Trophoblast cell (in vitro differentiated cells and primary cell): Measurements from ENCODE around the gene LPIN1.

Source experiments
- DNase-seq, 2 donors: peaks; one replicate each; pipeline ENCODE4 v3.0.0-alpha.2; 2016
- H2AFZ ChIP-seq: 2 replicates; pipeline ENCODE4 v1.6.1; 2013; ENCODE audit warnings: low read length, moderate library complexity, mild to moderate bottlenecking; ENCODE audit not compliant: insufficient read depth, poor library complexity
- H2AK5ac ChIP-seq: 2 replicates; pipeline ENCODE4 v1.6.1; 2013; ENCODE audit warnings: mild to moderate bottlenecking, low read length
- H2BK120ac ChIP-seq: 2 replicates; pipeline ENCODE4 v1.6.1; 2013; ENCODE audit warnings: low read length, mild to moderate bottlenecking, moderate library complexity; ENCODE audit not compliant: insufficient read depth, poor library complexity
- H2BK12ac ChIP-seq: 2 replicates; pipeline ENCODE4 v1.6.1; 2013; ENCODE audit warnings: mild to moderate bottlenecking, low read length, moderate library complexity
- H2BK5ac ChIP-seq: 2 replicates; pipeline ENCODE4 v1.6.1; 2013; ENCODE audit warnings: low read length, low read depth, moderate library complexity, mild to moderate bottlenecking; ENCODE audit not compliant: poor library complexity
- H3K14ac ChIP-seq: 2 replicates; pipeline ENCODE4 v1.6.1; 2013; ENCODE audit warnings: mild to moderate bottlenecking, low read length
- H3K18ac ChIP-seq: 2 replicates; pipeline ENCODE4 v1.6.1; 2013; ENCODE audit warnings: mild to moderate bottlenecking, low read length
- H3K23ac ChIP-seq: 2 replicates; pipeline ENCODE4 v1.6.1; 2013; ENCODE audit warnings: low read length
- H3K27ac ChIP-seq: 2 replicates; pipeline ENCODE4 v1.5.1; 2013; ENCODE audit warnings: low read depth, mild to moderate bottlenecking, inconsistent platforms, low read length, moderate library complexity
- H3K27me3 ChIP-seq: 2 replicates; pipeline ENCODE4 v1.6.1; 2013; ENCODE audit warnings: inconsistent platforms, mild to moderate bottlenecking, low read length, moderate library complexity; ENCODE audit not compliant: insufficient read depth
- H3K36me3 ChIP-seq, 2 experiments: 1 replicate in 1 of 2; 2 replicates in 1 of 2; pipeline ENCODE4 v1.6.1; 2013; ENCODE audit warnings: low read length in 2 of 2, mild to moderate bottlenecking in 2 of 2, moderate library complexity in 1 of 2; ENCODE audit not compliant: insufficient read depth in 2 of 2, control insufficient read depth in 1 of 2
- H3K4ac ChIP-seq: 2 replicates; pipeline ENCODE4 v1.6.1; 2013; ENCODE audit warnings: low read depth, mild to moderate bottlenecking, low read length, moderate library complexity
- H3K4me1 ChIP-seq, 2 experiments: 1 replicate in 1 of 2; 2 replicates in 1 of 2; pipeline ENCODE4 v1.6.1; 2013; ENCODE audit warnings: low read length in 2 of 2, mild to moderate bottlenecking in 2 of 2, moderate library complexity in 1 of 2; ENCODE audit not compliant: insufficient read depth in 2 of 2, control insufficient read depth in 1 of 2
- H3K4me2 ChIP-seq: 2 replicates; pipeline ENCODE4 v1.6.1; 2013; ENCODE audit warnings: inconsistent platforms, mild to moderate bottlenecking, low read length, moderate library complexity
- H3K4me3 ChIP-seq: 2 replicates; pipeline ENCODE4 v1.5.1; 2013; ENCODE audit warnings: mild to moderate bottlenecking, low read depth, low read length, inconsistent platforms
- H3K79me1 ChIP-seq: one replicate; pipeline ENCODE4 v1.6.1; 2013; ENCODE audit warnings: low read length
- H3K79me2 ChIP-seq: 2 replicates; pipeline ENCODE4 v1.6.1; 2013; ENCODE audit warnings: low read length, mild to moderate bottlenecking; ENCODE audit not compliant: control insufficient read depth, insufficient read depth, poor library complexity
- H3K9ac ChIP-seq: 2 replicates; pipeline ENCODE4 v1.6.1; 2013; ENCODE audit warnings: mild to moderate bottlenecking, low read length
- H3K9me3 ChIP-seq: 2 replicates; pipeline ENCODE4 v1.6.1; 2013; ENCODE audit warnings: low read depth, mild to moderate bottlenecking, control low read depth, inconsistent platforms, low read length; ENCODE audit not compliant: insufficient read depth
- H4K12ac ChIP-seq: 2 replicates; pipeline ENCODE4 v1.6.1; 2013; ENCODE audit warnings: low read depth, mild to moderate bottlenecking, low read length, moderate library complexity
- H4K8ac ChIP-seq: 2 replicates; pipeline ENCODE4 v1.6.1; 2013; ENCODE audit warnings: low read depth, mild to moderate bottlenecking, low read length, moderate library complexity
- H4K91ac ChIP-seq: one replicate; pipeline ENCODE4 v1.6.1; 2013; ENCODE audit warnings: low read depth, mild to moderate bottlenecking, low read length, moderate library complexity
- WGBS: extraction: QIAGEN DNeasy Blood & Tissue Kit; methylation state at CpG from one replicate; pipeline ENCODE4 v1.1.7; 2013; ENCODE audit warnings: missing lambda C conversion rate; ENCODE audit not compliant: insufficient read length, insufficient coverage; ENCODE audit errors: extremely low coverage; 5-methylcytosine and 5-hydroxymethylcytosine counted together

LPIN1 gene

GRCh38 chr2:11708106-11708505 lies 38.3 kb upstream of the LPIN1 start:
- no peak overlapping the region for H3K23ac ChIP-seq
- H4K91ac ChIP-seq, result no peak overlapping the region
- H3K4ac ChIP-seq, result no peak overlapping the region
- H3K9ac ChIP-seq, result no peak overlapping the region
- H3K18ac ChIP-seq, result no peak overlapping the region
- H2BK12ac ChIP-seq, result no peak overlapping the region
- H3K27me3 ChIP-seq, result no peaks in the 10 kb centered on the region
- H3K14ac ChIP-seq, result no peak overlapping the region
- H3K4me3 ChIP-seq, result no peak overlapping the region
- no peak for DNase-seq
- H4K8ac ChIP-seq, result no peak overlapping the region
- H3K4me2 ChIP-seq, result no peak overlapping the region
- H3K36me3 ChIP-seq, result no peaks in the 10 kb centered on the region
- no CpG with 5 or more reads among the region's 3 CpGs for WGBS
- no peaks in the 10 kb centered on the region for H3K9me3 ChIP-seq
- no peak overlapping the region for H2BK120ac ChIP-seq
- H3K79me1 ChIP-seq, result no peaks in the 10 kb centered on the region
- no peak overlapping the region for H3K27ac ChIP-seq
- H3K4me1 ChIP-seq, result no peaks in the 10 kb centered on the region
- H2AK5ac ChIP-seq, result no peak overlapping the region
- H4K12ac ChIP-seq, result no peak overlapping the region
- H2AFZ ChIP-seq, result no peak overlapping the region
- H3K79me2 ChIP-seq, result no peaks in the 10 kb centered on the region
- H2BK5ac ChIP-seq, result no peak overlapping the region

- no peaks in the 10 kb centered on the region for H3K27me3 ChIP-seq
- no peak overlapping the region for H3K4me2 ChIP-seq
- no peak overlapping the region for H4K8ac ChIP-seq
- H3K4me1 ChIP-seq, result no peaks in the 10 kb centered on the region
- no peaks in the 10 kb centered on the region for H3K36me3 ChIP-seq
- H3K18ac ChIP-seq, result no peak overlapping the region
- no peaks in the 10 kb centered on the region for H3K79me1 ChIP-seq
- no peak overlapping the region for H2AK5ac ChIP-seq
- no peak overlapping the region for H4K91ac ChIP-seq
- no peak overlapping the region for H2BK120ac ChIP-seq
- no peak overlapping the region for H3K9ac ChIP-seq
- no peak overlapping the region for H2BK12ac ChIP-seq
- H3K9me3 ChIP-seq, result no peaks in the 10 kb centered on the region
- H4K12ac ChIP-seq, result no peak overlapping the region
- no peak overlapping the region for H3K14ac ChIP-seq
- no peak overlapping the region for H3K4ac ChIP-seq
- WGBS, result no CpG with 5 or more reads among the region's 8 CpGs
- no peak overlapping the region for H3K27ac ChIP-seq
- H3K23ac ChIP-seq, result no peak overlapping the region
- no peak overlapping the region for H2BK5ac ChIP-seq
- DNase-seq, result no peak
- no peak overlapping the region for H2AFZ ChIP-seq
- no peaks in the 10 kb centered on the region for H3K79me2 ChIP-seq
- H3K4me3 ChIP-seq, result no peak overlapping the region
Observed at GRCh38 chr2:11709293-11709692, 37.1 kb upstream of the LPIN1 start.

DNA sequence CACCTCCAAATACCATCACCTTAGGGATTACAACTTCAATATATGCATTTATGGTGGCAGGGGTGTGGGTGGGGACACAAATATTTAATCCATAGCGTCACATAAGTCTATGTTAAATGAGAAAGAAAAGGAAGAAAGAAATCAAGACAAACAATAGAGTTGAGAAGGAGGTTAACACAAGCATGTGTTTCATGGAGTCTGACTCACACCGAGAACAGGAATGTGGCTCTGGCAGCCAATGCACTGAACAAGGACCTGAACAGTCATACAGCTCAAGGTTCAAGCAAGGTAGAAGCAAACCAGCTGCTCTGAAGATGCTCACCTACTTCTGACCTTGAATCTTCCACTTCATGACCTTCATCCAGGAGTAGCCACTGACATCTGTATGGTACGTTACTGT lies 36.2 kb upstream of the LPIN1 start:
- Histone ChIP-seq H3K14ac (no peak overlapping the region), H3K79me2 (no peaks in the 10 kb centered on the region), H3K23ac (no peak overlapping the region), H2AFZ (no peak overlapping the region), H3K27me3 (no peaks in the 10 kb centered on the region), H4K12ac (no peak overlapping the region), H3K9ac (no peak overlapping the region), H3K4ac (no peak overlapping the region), H3K4me2 (no peak overlapping the region), H2BK120ac (no peak overlapping the region), H2BK12ac (no peak overlapping the region), H3K4me3 (no peak overlapping the region), H3K9me3 (no peaks in the 10 kb centered on the region), H3K4me1 (no peaks in the 10 kb centered on the region), H4K91ac (no peak overlapping the region), H2BK5ac (no peak overlapping the region), H3K27ac (no peak overlapping the region), H3K79me1 (no peaks in the 10 kb centered on the region), H3K18ac (no peak overlapping the region), H2AK5ac (no peak overlapping the region), H4K8ac (no peak overlapping the region), H3K36me3 (no peaks in the 10 kb centered on the region)
- DNase-seq, result peak in 1 of 2 donors; percentile 59
- no CpG with 5 or more reads among the region's 3 CpGs for WGBS

- H3K4ac ChIP-seq, result no peak overlapping the region
- no peak overlapping the region for H2BK120ac ChIP-seq
- H3K18ac ChIP-seq, result no peak overlapping the region
- H3K14ac ChIP-seq, result no peak overlapping the region
- H4K8ac ChIP-seq, result no peak overlapping the region
- no peak overlapping the region for H3K23ac ChIP-seq
- no peaks in the 10 kb centered on the region for H3K27me3 ChIP-seq
- no peak overlapping the region for H3K4me2 ChIP-seq
- H3K4me3 ChIP-seq, result no peak overlapping the region
- no peak overlapping the region for H3K9ac ChIP-seq
- H4K91ac ChIP-seq, result no peak overlapping the region
- H2BK12ac ChIP-seq, result no peak overlapping the region
- no peak overlapping the region for H4K12ac ChIP-seq
- no peaks in the 10 kb centered on the region for H3K4me1 ChIP-seq
- H3K27ac ChIP-seq, result no peak overlapping the region
- H3K79me2 ChIP-seq, result no peaks in the 10 kb centered on the region
- DNase-seq, result no peak
- no peak overlapping the region for H2AFZ ChIP-seq
- no peak overlapping the region for H2BK5ac ChIP-seq
- H3K79me1 ChIP-seq, result no peaks in the 10 kb centered on the region
- no CpG with 5 or more reads among the region's 3 CpGs for WGBS
- no peaks in the 10 kb centered on the region for H3K36me3 ChIP-seq
- H2AK5ac ChIP-seq, result no peak overlapping the region
- H3K9me3 ChIP-seq, result no peaks in the 10 kb centered on the region
Observed at GRCh38 chr2:11710632-11711353, 35.6 kb upstream of the LPIN1 start.
